Upper lobe of left lung (tissue), 6 donors: ENCODE results near the gene ARID5B. TPM values are rescaled to one million over a fixed set of nuclear protein-coding genes. Genes with fewer than 3 reads are reported as not detected.

Experiments
- ATAC-seq, 2 donors: fragments of 200-7000 bp; cut with Tn5 transposase; one replicate each; pipeline ENCODE4 v1.9.1; 2022; ENCODE audit warnings: mild to moderate bottlenecking in 2 of 2, moderate library complexity in 2 of 2; ENCODE audit not compliant: low FRiP score in 2 of 2
- DNase-seq, 2 donors: peaks; one replicate each; pipeline ENCODE4 v3.0.0-alpha.2; 2019 to 2020
- H3K27ac ChIP-seq, 4 donors: fragments of 200-600 bp; sonication (generic); one replicate each; pipeline ENCODE4 v1.5.1; 2016 to 2019
- H3K27me3 ChIP-seq, 4 donors: fragments of 200-600 bp; sonication (generic); one replicate each; pipeline ENCODE4 v1.5.1; 2017 to 2019
- H3K36me3 ChIP-seq, 4 donors: fragments of 200-600 bp; sonication (generic); one replicate each; pipeline ENCODE4 v1.5.1; 2016 to 2019
- H3K4me1 ChIP-seq, 4 donors: fragments of 200-600 bp; sonication (generic); one replicate each; pipeline ENCODE4 v1.5.1; 2018 to 2019
- H3K4me3 ChIP-seq, 4 donors: fragments of 200-600 bp; sonication (generic); one replicate each; pipeline ENCODE4 v1.5.1; 2017 to 2019; ENCODE audit warnings: mild to moderate bottlenecking in 2 of 4, moderate library complexity in 1 of 4
- H3K9me3 ChIP-seq, 4 donors: fragments of 200-600 bp; sonication (generic); one replicate each; pipeline ENCODE4 v1.5.1; 2018 to 2019
- CTCF ChIP-seq, 6 experiments: fragments of 450-650 bp in 4 of 6; fragments of 200-600 bp in 2 of 6; sonication (generic) in 2 of 6; IDR thresholded peaks; one replicate each; pipeline ENCODE4 v1.5.1; 2016 to 2019; ENCODE audit warnings: antibody characterized with exemption in 6 of 6
- EP300 ChIP-seq, 4 donors: sonication (generic); formaldehyde crosslinking; IDR thresholded peaks; one replicate each; pipeline ENCODE4 v1.5.1; 2017; ENCODE audit warnings: antibody characterized with exemption in 4 of 4, control low read depth in 2 of 4
- POLR2A ChIP-seq, 4 donors: fragments of 450-650 bp; IDR thresholded peaks; one replicate each; pipeline ENCODE4 v1.5.1; 2016 to 2017; ENCODE audit warnings: antibody characterized with exemption in 4 of 4, mild to moderate bottlenecking in 2 of 4
- POLR2AphosphoS5 ChIP-seq, 2 donors: sonication (generic); formaldehyde crosslinking; IDR thresholded peaks; one replicate each; pipeline ENCODE4 v1.5.1; 2017; ENCODE audit warnings: antibody characterized with exemption in 2 of 2
- WGBS, 2 donors: methylation state at CpG; one replicate each; pipeline ENCODE4 v1.1.5; 2017 to 2018; 5-methylcytosine and 5-hydroxymethylcytosine counted together
- total RNA-seq, 6 donors: library from RNA; depleted of rRNA in 4 of 6; stranded (reverse); fragments of >200 nt in 4 of 6; gene quantifications; one replicate each; pipeline versions ENCODE4 v1.1.0 to v1.2.1, GENCODE V29; 2016 to 2021
- donor health status: DM: no; HTN: no; CAD: no; lungs with moderate emphysema.
- donor health status: DM: no; HTN: yes; CAD: no; lungs with severe emphysema.

The ARID5B gene
- total RNA-seq, 6 donors from 2014 or later: 20.2 to 51.3 (median 28.4) TPM

DNA sequence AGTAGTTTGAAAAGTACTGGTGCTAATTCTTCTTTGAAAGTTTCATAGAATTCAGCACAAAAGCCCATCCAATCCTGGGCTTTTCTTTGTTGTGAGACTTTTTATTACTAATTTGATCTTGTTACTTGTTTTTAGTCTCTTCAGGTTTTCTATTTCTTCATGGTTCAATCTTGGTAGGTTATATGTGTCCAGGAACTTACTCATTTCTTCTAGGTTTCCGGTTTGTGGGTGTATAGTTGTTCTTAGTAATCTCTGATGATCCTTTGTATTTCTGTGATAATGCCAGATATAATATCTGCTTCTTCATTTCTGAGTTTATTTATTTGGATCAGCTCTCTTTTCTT lies 219.7 kb downstream of the ARID5B start:
- Histone ChIP-seq H3K27me3 (no peaks in the 10 kb centered on the region), H3K4me1 (no peaks in the 10 kb centered on the region), H3K4me3 (no peak overlapping the region), H3K36me3 (no peaks in the 10 kb centered on the region), H3K27ac (no peak overlapping the region), H3K9me3 (peaks cover 0 to 7% (median 2%) of the 10 kb centered on the region in 4 donors)
- 84 to 86% methylated on average over 1 of the region's 1 CpG for whole genome bisulfite sequencing, 2 donors
- DNase-seq (no peak), ATAC-seq (no peak)
- no peak for TF ChIP-seq CTCF (IDR thresholded peaks at IDR 0.05)
- TF ChIP-seq EP300 (IDR thresholded peaks at IDR 0.05): no peak
- no peak for TF ChIP-seq POLR2AphosphoS5 (IDR thresholded peaks at IDR 0.05)
- TF ChIP-seq POLR2A (IDR thresholded peaks at IDR 0.05): no peak

DNA sequence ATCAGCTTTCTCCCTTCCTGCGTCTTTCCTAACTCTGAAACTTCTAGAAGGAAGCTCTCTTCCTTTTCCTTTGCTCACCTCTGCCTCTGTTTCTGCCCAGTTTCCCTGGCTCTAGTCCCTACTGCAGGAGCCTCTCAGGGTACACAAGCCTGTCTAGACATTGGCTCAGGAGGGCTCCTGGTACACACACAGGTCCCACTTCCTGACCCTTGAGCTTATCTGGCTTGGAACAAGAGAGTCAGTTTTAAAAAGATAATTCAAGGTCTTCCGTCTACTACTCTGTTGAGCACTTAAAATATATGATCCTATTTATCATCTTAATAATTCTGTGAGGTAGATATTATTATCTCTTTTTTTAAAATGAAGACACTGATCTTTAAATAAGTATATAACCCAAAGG lies 226.5 kb downstream of the ARID5B start:
- no peaks in the 10 kb centered on the region for H3K4me1 ChIP-seq
- ATAC-seq (no peak), DNase-seq (no peak)
- no peaks in the 10 kb centered on the region for H3K36me3 ChIP-seq
- TF ChIP-seq POLR2A (IDR thresholded peaks at IDR 0.05) (no peak), EP300 (IDR thresholded peaks at IDR 0.05) (no peak), CTCF (IDR thresholded peaks at IDR 0.05) (no peak), POLR2AphosphoS5 (IDR thresholded peaks at IDR 0.05) (no peak)
- no peak overlapping the region for H3K27ac ChIP-seq
- no peak overlapping the region for H3K4me3 ChIP-seq
- 85 to 93% methylated on average over 2 of the region's 2 CpGs for WGBS, 2 donors
- no peaks in the 10 kb centered on the region for H3K27me3 ChIP-seq
- H3K9me3 ChIP-seq: peaks cover 0 to 6% (median under 1%) of the 10 kb centered on the region in 4 donors

- H3K27ac ChIP-seq: no peak overlapping the region
- TF ChIP-seq POLR2A (IDR thresholded peaks at IDR 0.05) (no peak), CTCF (IDR thresholded peaks at IDR 0.05) (no peak), EP300 (IDR thresholded peaks at IDR 0.05) (no peak), POLR2AphosphoS5 (IDR thresholded peaks at IDR 0.05) (no peak)
- H3K36me3 ChIP-seq: no peaks in the 10 kb centered on the region
- peaks cover 0 to 2% (median 0%) of the 10 kb centered on the region in 4 donors for H3K9me3 ChIP-seq
- H3K4me3 ChIP-seq: no peak overlapping the region
- H3K27me3 ChIP-seq: no peaks in the 10 kb centered on the region
- WGBS, 2 donors: 72 to 85% methylated on average over 3 of the region's 3 CpGs
- ATAC-seq (no peak), DNase-seq (no peak)
- H3K4me1 ChIP-seq: no peaks in the 10 kb centered on the region
Observed at GRCh38 chr10:62130948-62131347, 229.4 kb downstream of the ARID5B start.

GRCh38 chr10:62131724-62132123 lies 230.2 kb downstream of the ARID5B start:
- H3K36me3 ChIP-seq: no peaks in the 10 kb centered on the region
- DNase-seq (no peak), ATAC-seq (no peak)
- no peaks in the 10 kb centered on the region for H3K4me1 ChIP-seq
- 95 to 100% methylated on average over 4 of the region's 4 CpGs for WGBS, 2 donors
- H3K4me3 ChIP-seq: no peak overlapping the region
- H3K9me3 ChIP-seq: peaks cover 0 to 2% (median 0%) of the 10 kb centered on the region in 4 donors
- no peak overlapping the region for H3K27ac ChIP-seq
- no peaks in the 10 kb centered on the region for H3K27me3 ChIP-seq
- TF ChIP-seq POLR2AphosphoS5 (IDR thresholded peaks at IDR 0.05) (no peak), CTCF (IDR thresholded peaks at IDR 0.05) (no peak), POLR2A (IDR thresholded peaks at IDR 0.05) (no peak), EP300 (IDR thresholded peaks at IDR 0.05) (no peak)

- H3K27ac ChIP-seq: no peak overlapping the region
- no peaks in the 10 kb centered on the region for H3K36me3 ChIP-seq
- peaks cover 0 to 2% (median 0%) of the 10 kb centered on the region in 4 donors for H3K9me3 ChIP-seq
- DNase-seq: no peak
- no peaks in the 10 kb centered on the region for H3K4me1 ChIP-seq
- no peak for TF ChIP-seq EP300 (IDR thresholded peaks at IDR 0.05)
- TF ChIP-seq POLR2AphosphoS5 (IDR thresholded peaks at IDR 0.05): no peak
- TF ChIP-seq POLR2A (IDR thresholded peaks at IDR 0.05): no peak
- no peak for TF ChIP-seq CTCF (IDR thresholded peaks at IDR 0.05)
- ATAC-seq: no peak
- H3K27me3 ChIP-seq: no peaks in the 10 kb centered on the region
- H3K4me3 ChIP-seq: no peak overlapping the region
Observed at GRCh38 chr10:62133618-62134017, 232.1 kb downstream of the ARID5B start.
